GM06990 (cell line): Measurements from ENCODE around the gene PER2.
"Not testable (repeated sequence)": the region's sequence is repeated elsewhere in the genome, so short reads cannot be mapped to it uniquely, and the experiment has no call there.

Source experiments
- DNase-seq: peaks from one replicate; pipeline ENCODE4 v3.0.0-alpha.2; 2011; ENCODE audit not compliant: insufficient read length; ENCODE audit errors: extremely low read depth
- H3K27me3 ChIP-seq: replicated peaks from 2 replicates; pipeline ENCODE4 v1.6.0; 2011; ENCODE audit warnings: low read length; ENCODE audit not compliant: control insufficient read depth, insufficient read depth
- H3K36me3 ChIP-seq: 2 replicates; pipeline ENCODE4 v1.5.1; 2011; ENCODE audit warnings: low read length; ENCODE audit not compliant: control insufficient read depth, insufficient read depth
- H3K4me3 ChIP-seq: replicated peaks from 2 replicates; pipeline ENCODE4 v1.5.1; 2011; ENCODE audit warnings: low read depth, mild to moderate bottlenecking, control low read depth, low read length
- TF ChIP-seq, protein P1 (sequence below): IDR thresholded peaks from 2 replicates; pipeline ENCODE4 v1.5.1; 2011; ENCODE audit warnings: low read length, control low read depth, mild to moderate bottlenecking, inconsistent platforms; ENCODE audit not compliant: insufficient read depth, poor library complexity, severe bottlenecking

The PER2 gene

DNA sequence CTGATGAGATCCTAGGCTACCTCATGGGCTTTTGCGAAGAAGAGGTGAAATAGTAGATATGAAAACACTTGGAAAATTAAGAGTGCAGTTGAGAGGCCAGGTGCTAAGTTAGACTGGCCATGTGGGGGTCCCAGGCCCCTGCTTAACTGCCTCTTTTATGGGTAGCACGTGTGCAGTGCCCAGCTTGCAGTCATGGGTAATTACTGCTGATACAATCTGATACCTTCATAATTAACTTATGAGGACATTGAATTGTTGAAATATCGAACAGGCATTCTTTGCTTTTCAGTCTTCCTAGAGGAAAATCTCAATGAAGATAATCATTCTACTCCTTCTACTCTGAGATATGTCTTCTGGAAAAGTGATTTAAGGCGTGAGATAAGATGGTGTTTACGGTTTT lies 43.5 kb upstream of the PER2 start:
- Histone ChIP-seq H3K27me3 (no peaks in the 10 kb centered on the region), H3K4me3 (no peak overlapping the region), H3K36me3 (peaks cover 2% of the 10 kb centered on the region)
- TF ChIP-seq, protein P1, sequence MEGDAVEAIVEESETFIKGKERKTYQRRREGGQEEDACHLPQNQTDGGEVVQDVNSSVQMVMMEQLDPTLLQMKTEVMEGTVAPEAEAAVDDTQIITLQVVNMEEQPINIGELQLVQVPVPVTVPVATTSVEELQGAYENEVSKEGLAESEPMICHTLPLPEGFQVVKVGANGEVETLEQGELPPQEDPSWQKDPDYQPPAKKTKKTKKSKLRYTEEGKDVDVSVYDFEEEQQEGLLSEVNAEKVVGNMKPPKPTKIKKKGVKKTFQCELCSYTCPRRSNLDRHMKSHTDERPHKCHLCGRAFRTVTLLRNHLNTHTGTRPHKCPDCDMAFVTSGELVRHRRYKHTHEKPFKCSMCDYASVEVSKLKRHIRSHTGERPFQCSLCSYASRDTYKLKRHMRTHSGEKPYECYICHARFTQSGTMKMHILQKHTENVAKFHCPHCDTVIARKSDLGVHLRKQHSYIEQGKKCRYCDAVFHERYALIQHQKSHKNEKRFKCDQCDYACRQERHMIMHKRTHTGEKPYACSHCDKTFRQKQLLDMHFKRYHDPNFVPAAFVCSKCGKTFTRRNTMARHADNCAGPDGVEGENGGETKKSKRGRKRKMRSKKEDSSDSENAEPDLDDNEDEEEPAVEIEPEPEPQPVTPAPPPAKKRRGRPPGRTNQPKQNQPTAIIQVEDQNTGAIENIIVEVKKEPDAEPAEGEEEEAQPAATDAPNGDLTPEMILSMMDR = no peak
- no peak for DNase-seq

DNA sequence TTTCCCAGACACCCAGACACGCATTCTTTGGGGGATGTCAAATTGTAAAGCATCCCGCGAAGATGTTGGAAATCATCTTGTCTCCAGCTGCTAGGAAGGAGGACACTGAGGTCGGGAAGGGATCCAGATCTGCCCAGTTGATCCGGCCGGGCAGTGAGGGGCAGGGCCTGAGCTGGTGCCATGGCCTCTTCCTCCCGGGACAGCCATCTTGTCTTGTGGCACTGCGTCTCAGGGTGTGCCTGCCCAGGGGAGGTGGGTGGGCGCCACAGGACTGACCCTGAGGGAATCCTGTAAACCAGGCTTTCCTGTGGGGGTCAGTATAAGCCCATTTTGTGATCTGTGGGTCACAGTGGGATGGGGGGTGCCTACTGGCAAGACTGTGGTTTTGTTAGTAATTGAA lies 42.0 kb upstream of the PER2 start:
- Histone ChIP-seq H3K27me3 (no peaks in the 10 kb centered on the region), H3K4me3 (no peak overlapping the region), H3K36me3 (peaks cover 2% of the 10 kb centered on the region)
- no peak for DNase-seq
- TF ChIP-seq, protein P1 = no peak

DNA sequence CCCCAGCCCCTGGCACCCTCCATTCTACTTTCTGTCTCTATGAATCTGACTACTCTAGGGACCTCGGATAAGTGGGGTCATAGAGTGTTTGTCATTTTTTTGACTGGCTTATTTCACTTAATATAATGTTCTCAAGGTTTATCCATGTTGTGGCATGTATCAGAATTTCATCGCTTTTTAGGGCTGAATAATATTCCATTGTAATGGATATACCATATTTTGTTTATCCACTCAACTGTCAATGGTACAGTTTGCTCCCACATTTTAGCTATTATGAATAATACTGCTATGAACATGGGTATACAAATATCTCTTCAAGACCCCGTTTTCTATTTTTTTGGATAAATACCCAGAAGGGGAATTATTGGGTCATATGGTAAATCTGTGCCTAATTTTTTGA lies 39.3 kb upstream of the PER2 start:
- no peak overlapping the region for H3K4me3 ChIP-seq
- no peaks in the 10 kb centered on the region for H3K27me3 ChIP-seq
- TF ChIP-seq, protein P1 = no peak
- peaks cover 2% of the 10 kb centered on the region for H3K36me3 ChIP-seq
- DNase-seq = no peak

DNA sequence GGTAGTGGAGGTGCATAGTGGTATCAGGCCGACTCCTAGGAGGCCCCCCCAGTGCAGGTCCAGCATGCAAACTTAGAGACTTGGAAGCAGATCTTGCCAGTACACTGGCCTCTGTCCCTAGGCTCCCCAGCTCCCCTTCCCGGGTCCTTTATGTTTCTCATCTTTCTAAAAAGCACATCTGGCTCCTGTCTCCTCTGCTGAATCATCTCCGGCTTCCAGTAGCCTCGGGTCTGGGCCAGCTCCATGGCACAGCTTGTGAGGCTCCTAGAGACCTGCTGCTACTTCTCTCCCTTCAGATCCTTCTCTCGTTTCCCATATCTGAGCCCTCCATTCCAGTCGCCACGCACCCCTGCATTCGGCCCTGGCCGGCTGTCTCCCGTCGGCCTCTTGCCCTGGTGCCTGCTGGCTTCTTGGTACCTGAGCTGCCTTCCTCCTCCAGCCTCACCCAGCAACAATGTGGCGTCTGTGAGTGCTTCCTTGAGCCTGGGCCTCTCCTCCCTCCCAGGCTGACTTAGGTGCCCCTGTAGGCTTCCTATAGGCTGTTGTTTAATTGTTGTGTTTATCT lies 38.5 kb upstream of the PER2 start:
- Histone ChIP-seq H3K4me3 (no peak overlapping the region), H3K27me3 (no peaks in the 10 kb centered on the region), H3K36me3 (peaks cover 2% of the 10 kb centered on the region)
- TF ChIP-seq, protein P1 = no peak
- no peak for DNase-seq

DNA sequence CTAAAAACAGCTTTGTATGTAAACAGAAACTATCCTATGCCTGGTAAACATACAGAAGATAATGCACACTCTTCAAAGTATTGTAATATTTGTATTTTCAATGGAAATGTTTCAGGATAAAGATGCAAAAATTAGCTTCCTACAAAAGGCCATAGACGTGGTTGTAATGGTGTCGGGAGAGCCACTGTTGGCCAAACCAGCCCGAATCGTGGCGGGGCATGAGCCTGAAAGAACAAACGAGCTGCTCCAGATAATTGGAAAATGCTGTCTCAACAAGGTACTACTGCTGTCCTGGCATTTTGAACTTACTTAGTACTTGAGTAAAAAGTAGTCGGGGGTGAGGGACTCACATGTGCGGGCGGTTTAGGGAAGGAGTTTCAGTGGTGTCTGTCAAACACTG lies 37.3 kb upstream of the PER2 start:
- Histone ChIP-seq H3K36me3 (peaks cover 2% of the 10 kb centered on the region), H3K4me3 (no peak overlapping the region), H3K27me3 (no peaks in the 10 kb centered on the region)
- no peak for DNase-seq
- TF ChIP-seq, protein P1 = no peak

DNA sequence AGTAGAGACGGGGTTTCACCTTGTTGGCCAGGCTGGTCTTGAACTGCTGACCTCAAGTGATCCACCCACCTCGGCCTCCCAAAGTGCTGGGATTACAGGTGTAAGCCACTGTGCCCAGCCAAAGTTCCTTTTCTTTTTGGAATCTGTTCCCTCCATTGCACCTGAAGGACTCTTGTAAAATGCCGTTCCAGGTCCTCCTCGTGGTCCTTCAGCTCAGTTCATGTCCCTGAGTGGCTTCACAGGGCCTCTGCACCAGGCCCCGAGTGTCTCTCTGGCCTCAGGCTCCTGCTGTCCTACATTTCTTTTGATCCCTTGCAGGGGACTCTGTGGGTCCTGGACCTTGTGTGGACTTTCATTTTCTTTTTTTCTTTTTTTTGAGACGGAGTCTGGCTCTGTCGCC lies 35.8 kb upstream of the PER2 start:
- DNase-seq, H3K4me3 ChIP-seq, H3K36me3 ChIP-seq, H3K27me3 ChIP-seq: not testable (repeated sequence)
